CD4-positive, alpha-beta memory T cell (primary cell): Measurements from ENCODE around the gene PRDM16. TPM values are rescaled to one million over a fixed set of nuclear protein-coding genes. Genes with fewer than 3 reads are reported as not detected.

Experiments used
- CTCF ChIA-PET: fragments of 350-600 bp; sonication (Branson Sonifier 250); formaldehyde crosslinking; loops from one replicate; lab custom pipeline; 2021; ENCODE audit warnings: inconsistent platforms; ENCODE audit not compliant: partially characterized antibody; lab: Charles Lee
- POLR2A ChIA-PET: fragments of 350-600 bp; sonication (Branson Sonifier 250); formaldehyde crosslinking; loops from one replicate; lab custom pipeline; 2021; ENCODE audit not compliant: partially characterized antibody; lab: Charles Lee
- DNase-seq, 5 donors: peaks; one replicate each; pipeline versions ENCODE4 v3.0.0 to v3.0.0-alpha.2; 2020 to 2022; ENCODE audit warnings: mixed read lengths in 1 of 5
- H3K27ac ChIP-seq: one replicate; pipeline ENCODE4 v1.7.0; 2013; ENCODE audit warnings: low read depth, low read length
- H3K27me3 ChIP-seq: 2 replicates; pipeline ENCODE4 v1.7.0; 2013; ENCODE audit warnings: mild to moderate bottlenecking, low read length, moderate library complexity; ENCODE audit not compliant: insufficient read depth
- H3K36me3 ChIP-seq: 2 replicates; pipeline ENCODE4 v1.7.0; 2013; ENCODE audit warnings: mild to moderate bottlenecking, low read length, moderate library complexity; ENCODE audit not compliant: insufficient read depth
- H3K4me1 ChIP-seq: 2 replicates; pipeline ENCODE4 v1.7.0; 2013; ENCODE audit warnings: mild to moderate bottlenecking, low read length, moderate library complexity; ENCODE audit not compliant: insufficient read depth
- H3K4me3 ChIP-seq, 2 donors: one replicate each; pipeline ENCODE4 v1.7.0; 2013; ENCODE audit warnings: low read length in 2 of 2, mild to moderate bottlenecking in 1 of 2
- H3K9me3 ChIP-seq, 2 donors: one replicate each; pipeline ENCODE4 v1.7.0; 2013; ENCODE audit warnings: low read length in 2 of 2, control low read depth in 1 of 2; ENCODE audit not compliant: control insufficient read depth in 1 of 2
- H3K27ac Mint-ChIP-seq, 7 donors: one replicate each; pipeline ENCODE4 v1.8.0; 2020 to 2021; ENCODE audit warnings: mixed read lengths in 7 of 7, mild to moderate bottlenecking in 6 of 7, inconsistent platforms in 3 of 7, moderate library complexity in 3 of 7
- H3K27me3 Mint-ChIP-seq, 2 donors: one replicate each; pipeline ENCODE4 v1.8.0; 2020 to 2021; ENCODE audit warnings: mixed read lengths in 2 of 2
- H3K36me3 Mint-ChIP-seq, 2 donors: one replicate each; pipeline ENCODE4 v1.8.0; 2020 to 2021; ENCODE audit warnings: mixed read lengths in 2 of 2, inconsistent platforms in 1 of 2, mild to moderate bottlenecking in 1 of 2
- H3K4me1 Mint-ChIP-seq, 4 donors: one replicate each; pipeline ENCODE4 v1.8.0; 2020 to 2021; ENCODE audit warnings: mixed read lengths in 4 of 4, mild to moderate bottlenecking in 1 of 4
- H3K4me3 Mint-ChIP-seq, 8 donors: one replicate each; pipeline ENCODE4 v1.8.0; 2020 to 2021; ENCODE audit warnings: mixed read lengths in 8 of 8, mild to moderate bottlenecking in 7 of 8, moderate library complexity in 6 of 8, inconsistent platforms in 3 of 8
- H3K9me3 Mint-ChIP-seq, 8 donors: one replicate each; pipeline ENCODE4 v1.8.0; 2020 to 2021; ENCODE audit warnings: mixed read lengths in 8 of 8, mild to moderate bottlenecking in 5 of 8, inconsistent platforms in 3 of 8, moderate library complexity in 1 of 8
- intact Hi-C: fragments of 100-400 bp; cut with micrococcal nuclease; formaldehyde crosslinking; loops from one replicate; pipeline ENCODE4 v1.15.1; 2023
- polyA plus RNA-seq, 2 donors: library from polyadenylated mRNA; unstranded; fragments of 300-500 nt; fragmentation: Illumina TruSeq; gene quantifications; one replicate each; pipeline ENCODE4 v1.2.3, GENCODE V29; 2021
- total RNA-seq, 2 experiments: library from RNA; stranded (reverse); gene quantifications; one replicate each; pipeline ENCODE4 v1.2.3, GENCODE V29; 2021

PRDM16 gene
- total and polyA plus RNA-seq, 4 experiments from 2014 or later: not detected

DNA sequence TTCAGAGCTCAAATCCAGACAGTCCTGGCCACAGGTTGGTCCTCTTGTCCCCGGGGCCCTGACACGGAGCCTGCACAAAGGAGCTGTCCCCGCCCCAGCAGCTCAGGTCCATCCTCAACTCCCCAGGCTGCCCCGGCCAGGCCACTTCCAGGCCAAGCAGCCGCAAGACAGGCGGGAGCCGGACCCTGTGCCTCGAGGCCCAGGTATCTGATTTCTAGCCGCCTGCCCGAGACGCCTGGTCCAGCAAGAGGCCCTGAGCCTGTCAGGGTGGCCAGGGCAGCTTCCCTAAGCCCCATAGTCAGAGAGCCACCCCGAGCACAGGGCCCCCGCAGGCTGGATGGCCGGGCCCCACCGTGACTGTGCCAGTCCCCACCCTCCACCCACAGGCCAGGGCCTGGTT lies 165.3 kb downstream of the PRDM16 start:
- H3K27me3 Mint-ChIP-seq: no peaks in the 10 kb centered on the region
- no peak overlapping the region for H3K4me3 ChIP-seq
- no peaks in the 10 kb centered on the region for H3K27me3 ChIP-seq
- H3K36me3 Mint-ChIP-seq: no peaks in the 10 kb centered on the region
- no peaks in the 10 kb centered on the region for H3K4me1 Mint-ChIP-seq
- no peaks in the 10 kb centered on the region for H3K36me3 ChIP-seq
- no peak for DNase-seq
- POLR2A ChIA-PET: no interaction called here
- H3K4me3 Mint-ChIP-seq: no peak overlapping the region
- no peak overlapping the region for H3K27ac Mint-ChIP-seq
- H3K27ac ChIP-seq: no peak overlapping the region
- H3K9me3 Mint-ChIP-seq: peaks cover 0 to 1% (median 0%) of the 10 kb centered on the region in 8 donors
- intact Hi-C loops: no loop called here
- H3K9me3 ChIP-seq: no peaks in the 10 kb centered on the region
- H3K4me1 ChIP-seq: no peaks in the 10 kb centered on the region
- CTCF ChIA-PET: no interaction called here

DNA sequence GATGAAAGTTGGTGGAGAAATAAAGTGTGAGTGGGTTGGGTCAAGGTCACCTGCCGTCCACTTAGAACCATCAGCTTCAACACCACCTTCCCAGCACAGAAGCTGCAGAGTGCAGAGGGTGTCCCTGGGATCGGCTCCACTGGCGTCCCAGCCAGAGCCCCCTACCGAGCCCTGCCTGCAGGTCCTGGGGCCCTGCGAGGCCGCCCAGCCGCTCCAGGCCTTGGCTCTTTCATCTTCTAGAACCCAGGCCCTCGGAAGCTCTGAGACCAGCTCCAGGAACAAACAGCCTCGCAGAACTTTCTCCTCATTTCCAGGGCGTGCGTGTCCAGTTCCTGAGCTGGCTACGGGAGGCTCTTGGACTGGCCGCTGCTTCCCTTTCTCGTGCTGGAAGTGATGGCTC lies 166.0 kb downstream of the PRDM16 start:
- H3K4me3 ChIP-seq: no peak overlapping the region
- H3K27me3 Mint-ChIP-seq: no peaks in the 10 kb centered on the region
- no peak for DNase-seq
- H3K27me3 ChIP-seq: no peaks in the 10 kb centered on the region
- H3K36me3 ChIP-seq: no peaks in the 10 kb centered on the region
- no peak overlapping the region for H3K4me3 Mint-ChIP-seq
- peaks cover 0 to 1% (median 0%) of the 10 kb centered on the region in 8 donors for H3K9me3 Mint-ChIP-seq
- no peak overlapping the region for H3K27ac Mint-ChIP-seq
- no peaks in the 10 kb centered on the region for H3K36me3 Mint-ChIP-seq
- H3K4me1 Mint-ChIP-seq: no peaks in the 10 kb centered on the region
- POLR2A ChIA-PET: no interaction called here
- CTCF ChIA-PET: no interaction called here
- no peaks in the 10 kb centered on the region for H3K9me3 ChIP-seq
- no peak overlapping the region for H3K27ac ChIP-seq
- no peaks in the 10 kb centered on the region for H3K4me1 ChIP-seq
- intact Hi-C loops: no loop called here

DNA sequence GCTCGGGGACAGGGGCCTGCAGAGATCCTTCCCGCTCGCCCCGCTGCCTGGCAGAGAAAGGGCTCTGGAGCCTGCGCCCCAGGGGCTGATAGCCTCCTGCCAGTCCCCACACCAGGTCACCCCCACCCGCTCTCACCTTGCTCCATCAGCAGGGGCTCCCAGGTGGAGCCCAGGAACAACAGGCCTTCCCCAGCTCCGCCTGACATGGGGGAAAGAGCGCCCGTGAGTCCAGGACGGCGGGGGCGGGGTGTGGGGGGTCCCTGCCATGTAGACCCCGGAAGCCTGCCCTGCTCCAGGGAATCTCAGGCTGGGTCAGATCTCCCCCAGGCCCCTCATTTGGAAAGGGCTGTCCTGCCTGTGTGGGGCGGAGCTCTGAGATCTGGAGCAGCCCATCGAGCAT lies 166.5 kb downstream of the PRDM16 start:
- H3K27ac ChIP-seq: no peak overlapping the region
- no peaks in the 10 kb centered on the region for H3K36me3 Mint-ChIP-seq
- H3K9me3 Mint-ChIP-seq: no peaks in the 10 kb centered on the region
- H3K4me3 Mint-ChIP-seq: no peak overlapping the region
- H3K36me3 ChIP-seq: no peaks in the 10 kb centered on the region
- no peaks in the 10 kb centered on the region for H3K27me3 ChIP-seq
- intact Hi-C loops: no loop called here
- no peaks in the 10 kb centered on the region for H3K4me1 Mint-ChIP-seq
- no peaks in the 10 kb centered on the region for H3K4me1 ChIP-seq
- H3K4me3 ChIP-seq: no peak overlapping the region
- H3K27me3 Mint-ChIP-seq: no peaks in the 10 kb centered on the region
- ChIA-PET CTCF (no interaction called here), POLR2A (no interaction called here)
- H3K9me3 ChIP-seq: no peaks in the 10 kb centered on the region
- no peak overlapping the region for H3K27ac Mint-ChIP-seq
- DNase-seq: no peak

DNA sequence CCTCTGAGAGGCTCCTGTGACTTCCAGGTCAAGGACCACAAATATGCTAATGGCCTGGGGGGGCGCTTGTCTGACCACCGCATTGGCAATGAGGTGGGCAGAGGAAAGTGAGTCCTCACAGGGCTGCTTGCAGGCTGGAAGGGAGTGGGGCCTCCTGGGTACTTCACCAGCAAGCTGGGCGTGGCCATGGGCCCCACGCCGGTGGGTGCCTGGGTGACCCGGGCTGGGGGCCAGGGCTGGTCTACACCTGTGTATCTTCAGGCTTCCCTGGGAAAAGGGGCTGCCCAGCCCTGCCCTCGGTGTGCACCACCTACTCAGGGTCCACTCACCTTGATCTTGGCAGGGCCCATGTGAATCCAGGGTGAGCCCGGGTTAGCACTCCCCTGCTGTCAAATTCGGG lies 167.4 kb downstream of the PRDM16 start:
- H3K4me3 ChIP-seq: no peak overlapping the region
- no peak for DNase-seq
- H3K27ac Mint-ChIP-seq: no peak overlapping the region
- no peak overlapping the region for H3K27ac ChIP-seq
- CTCF ChIA-PET: no interaction called here
- H3K9me3 ChIP-seq: no peaks in the 10 kb centered on the region
- H3K36me3 ChIP-seq: no peaks in the 10 kb centered on the region
- H3K4me1 ChIP-seq: no peaks in the 10 kb centered on the region
- H3K4me3 Mint-ChIP-seq: no peak overlapping the region
- H3K4me1 Mint-ChIP-seq: no peaks in the 10 kb centered on the region
- H3K9me3 Mint-ChIP-seq: no peaks in the 10 kb centered on the region
- no peaks in the 10 kb centered on the region for H3K36me3 Mint-ChIP-seq
- H3K27me3 Mint-ChIP-seq: no peaks in the 10 kb centered on the region
- POLR2A ChIA-PET: no interaction called here
- intact Hi-C loops: no loop called here
- no peaks in the 10 kb centered on the region for H3K27me3 ChIP-seq

DNA sequence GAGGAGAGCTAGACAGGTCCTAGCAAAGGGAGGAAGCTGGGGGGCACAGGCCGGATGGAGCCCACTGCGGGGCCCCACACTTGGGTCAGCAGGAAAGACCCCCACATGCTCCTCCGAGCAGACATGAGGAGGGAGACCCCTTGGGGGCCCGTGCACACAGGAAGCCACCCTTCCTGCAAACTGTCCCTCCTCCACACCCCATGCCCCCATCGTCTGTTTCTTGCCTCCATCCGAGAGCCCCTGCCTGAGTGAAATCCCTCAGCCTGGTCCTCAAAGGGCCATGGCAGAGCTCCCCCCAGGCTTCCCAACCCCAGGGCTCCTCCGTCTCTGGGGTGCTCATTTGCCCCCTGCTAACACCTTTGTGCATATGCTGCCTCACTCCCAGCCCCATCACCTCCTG lies 168.0 kb downstream of the PRDM16 start:
- intact Hi-C loops: no loop called here
- Histone ChIP-seq H3K27me3 (no peaks in the 10 kb centered on the region), H3K36me3 (no peaks in the 10 kb centered on the region), H3K4me3 (no peak overlapping the region), H3K9me3 (no peaks in the 10 kb centered on the region), H3K4me1 (no peaks in the 10 kb centered on the region), H3K27ac (no peak overlapping the region)
- ChIA-PET CTCF (no interaction called here), POLR2A (no interaction called here)
- Mint-ChIP-seq H3K4me1 (no peaks in the 10 kb centered on the region), H3K4me3 (no peak overlapping the region), H3K27me3 (no peaks in the 10 kb centered on the region), H3K36me3 (no peaks in the 10 kb centered on the region), H3K27ac (no peak overlapping the region), H3K9me3 (no peaks in the 10 kb centered on the region)
- no peak for DNase-seq

DNA sequence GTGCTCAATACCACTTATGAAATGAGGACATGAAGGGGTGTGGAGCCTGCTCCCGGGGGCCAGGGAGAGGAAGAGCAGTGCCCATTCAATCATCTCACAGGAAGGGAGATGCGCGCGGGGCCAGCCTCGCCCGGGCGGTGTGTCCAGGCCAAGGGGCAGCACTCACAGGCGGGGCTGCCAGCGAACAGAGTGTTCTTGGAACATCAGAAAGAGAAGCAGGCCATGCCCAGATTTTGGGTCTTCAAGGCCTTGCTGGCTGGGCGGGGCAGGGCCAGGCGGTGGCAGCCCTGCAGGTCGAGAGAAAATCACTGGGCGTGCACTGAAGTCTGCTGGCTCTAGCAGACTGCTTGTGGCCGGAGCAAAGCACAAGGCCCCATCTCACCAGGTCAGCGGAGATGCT lies 168.6 kb downstream of the PRDM16 start:
- no peak overlapping the region for H3K4me3 Mint-ChIP-seq
- no peaks in the 10 kb centered on the region for H3K9me3 Mint-ChIP-seq
- no peak for DNase-seq
- H3K27me3 Mint-ChIP-seq: no peaks in the 10 kb centered on the region
- H3K36me3 ChIP-seq: no peaks in the 10 kb centered on the region
- H3K27ac Mint-ChIP-seq: no peak overlapping the region
- H3K9me3 ChIP-seq: no peaks in the 10 kb centered on the region
- H3K27ac ChIP-seq: no peak overlapping the region
- H3K36me3 Mint-ChIP-seq: no peaks in the 10 kb centered on the region
- no peaks in the 10 kb centered on the region for H3K4me1 ChIP-seq
- no peaks in the 10 kb centered on the region for H3K27me3 ChIP-seq
- POLR2A ChIA-PET: no interaction called here
- H3K4me3 ChIP-seq: no peak overlapping the region
- intact Hi-C loops: no loop called here
- no peaks in the 10 kb centered on the region for H3K4me1 Mint-ChIP-seq
- CTCF ChIA-PET: no interaction called here

DNA sequence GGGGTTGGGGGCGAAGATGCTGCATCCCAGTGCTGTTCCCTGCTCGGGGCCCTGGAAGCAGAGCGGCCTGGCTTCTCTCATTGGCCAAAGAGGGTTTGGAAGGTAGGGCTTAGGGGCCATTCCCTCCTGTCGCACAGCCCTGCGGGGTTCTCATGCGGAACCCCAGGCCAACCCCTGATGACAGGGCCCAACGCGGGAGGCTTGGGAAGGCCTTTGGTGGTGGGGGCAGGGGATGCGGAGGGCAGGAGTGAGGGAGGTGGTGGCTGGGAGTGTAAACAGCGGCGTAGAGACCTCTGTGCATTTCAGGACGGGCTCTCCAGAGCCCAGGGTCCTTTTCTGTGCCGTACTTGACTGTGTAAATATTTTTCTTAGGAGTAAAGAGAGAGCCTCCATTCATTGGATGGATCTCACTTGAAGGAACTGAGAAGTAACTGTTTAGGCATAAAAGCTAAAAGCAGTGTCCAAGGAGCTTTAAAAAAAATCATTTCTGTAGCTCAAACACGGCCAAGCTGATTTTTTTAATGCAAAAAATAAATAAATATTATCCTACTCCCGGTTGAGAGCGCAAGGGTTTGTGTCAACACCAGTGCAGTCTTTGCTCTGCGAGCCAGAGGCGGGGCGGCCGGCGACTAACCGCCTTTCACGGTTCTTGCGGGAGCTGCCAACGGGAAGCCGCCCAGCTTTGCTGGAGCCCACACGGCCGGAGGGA lies 169.1 kb downstream of the PRDM16 start:
- no peaks in the 10 kb centered on the region for H3K9me3 ChIP-seq
- ChIA-PET POLR2A (no interaction called here), CTCF (no interaction called here)
- H3K36me3 Mint-ChIP-seq: no peaks in the 10 kb centered on the region
- no peaks in the 10 kb centered on the region for H3K4me1 ChIP-seq
- H3K36me3 ChIP-seq: no peaks in the 10 kb centered on the region
- no peaks in the 10 kb centered on the region for H3K27me3 ChIP-seq
- H3K4me1 Mint-ChIP-seq: no peaks in the 10 kb centered on the region
- no peak overlapping the region for H3K27ac ChIP-seq
- H3K4me3 ChIP-seq: no peak overlapping the region
- no peak overlapping the region for H3K27ac Mint-ChIP-seq
- no peaks in the 10 kb centered on the region for H3K27me3 Mint-ChIP-seq
- no peak for DNase-seq
- H3K9me3 Mint-ChIP-seq: no peaks in the 10 kb centered on the region
- intact Hi-C loops: no loop called here
- no peak overlapping the region for H3K4me3 Mint-ChIP-seq
